Tibial artery (tissue), 4 donors: ENCODE measurements around the gene SPACA5B.
A peak's percentile ranks its signal among the peaks of the same experiment; 100 is the strongest.
"Not testable (repeated sequence)": the region's sequence is repeated elsewhere in the genome, so short reads cannot be mapped to it uniquely, and the experiment has no call there.

Source experiments
- DNase-seq, 2 donors: peaks; one replicate each; pipeline ENCODE4 v3.0.0-alpha.2; 2019
- H3K27ac ChIP-seq, 2 donors: fragments of 200-600 bp; sonication (generic) in 1 of 2; 1 replicate in 1 of 2; 2 replicates in 1 of 2; pipeline ENCODE4 v1.5.1; 2018 to 2019; ENCODE audit warnings: mild to moderate bottlenecking in 1 of 2
- H3K27me3 ChIP-seq, 2 donors: fragments of 200-600 bp; sonication (generic) in 1 of 2; one replicate each; pipeline versions ENCODE4 v1.5.1 to v1.6.0; 2016 to 2019
- H3K36me3 ChIP-seq, 3 donors: fragments of 200-600 bp; sonication (generic) in 2 of 3; one replicate each; pipeline ENCODE4 v1.5.1; 2016 to 2019; ENCODE audit warnings: mild to moderate bottlenecking in 2 of 3
- H3K4me1 ChIP-seq, 4 donors: fragments of 200-600 bp; sonication (generic) in 2 of 4; 1 replicate in 3 of 4; 2 replicates in 1 of 4; pipeline ENCODE4 v1.5.1; 2016 to 2019
- H3K4me3 ChIP-seq, 2 donors: fragments of 200-600 bp; sonication (generic) in 1 of 2; 1 replicate in 1 of 2; 2 replicates in 1 of 2; pipeline ENCODE4 v1.5.1; 2018 to 2019; ENCODE audit warnings: mild to moderate bottlenecking in 2 of 2
- H3K9me3 ChIP-seq, 3 donors: fragments of 200-600 bp; sonication (generic) in 1 of 3; one replicate each; pipeline ENCODE4 v1.5.1; 2016 to 2019
- intact Hi-C: fragments of 100-400 bp; cut with DNase I; formaldehyde crosslinking; loops from one replicate; pipeline ENCODE4 v1.15.0; 2023; ENCODE audit warnings: low total_unique reads
- TF ChIP-seq, protein P1 (sequence below), 2 experiments: fragments of 200-600 bp in 1 of 2; fragments of 450-650 bp in 1 of 2; IDR thresholded peaks; one replicate each; pipeline ENCODE4 v1.5.1; 2017 to 2019; ENCODE audit warnings: antibody characterized with exemption in 2 of 2, mild to moderate bottlenecking in 1 of 2, moderate library complexity in 1 of 2

Gene SPACA5B

DNA sequence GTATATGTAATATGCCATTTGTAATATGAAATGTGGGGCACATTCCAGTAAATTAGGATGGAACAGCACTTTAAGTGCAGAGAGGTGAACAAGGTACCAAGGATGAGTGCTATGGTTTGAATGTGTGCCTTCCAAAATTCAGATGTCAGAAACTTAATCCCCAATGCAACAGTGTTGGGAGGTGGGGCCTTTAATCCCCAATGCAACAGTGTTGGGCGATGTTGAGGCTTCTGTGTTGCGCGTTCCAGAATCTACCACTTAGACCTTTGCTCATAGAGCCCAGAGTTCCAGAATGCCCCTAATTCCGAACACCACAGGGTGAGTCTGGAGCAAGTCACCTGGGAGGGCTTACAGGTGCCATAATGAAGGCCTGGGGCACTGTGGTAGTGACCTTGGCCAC, at the start of gene SPACA5B:
Gene SPACA5B, plus strand, starts transcription at position 301 of the 400 bp plus-strand sequence. Its CDS starts 62 bp downstream, at position 363.
- H3K27ac ChIP-seq, H3K4me1 ChIP-seq, H3K9me3 ChIP-seq, H3K4me3 ChIP-seq, intact Hi-C loops, H3K36me3 ChIP-seq, DNase-seq, H3K27me3 ChIP-seq: not testable (repeated sequence)

GRCh38 chrX:48083212-48083611, 47.2 kb upstream of the SPACA5B start:
- intact Hi-C loops: no loop called here
- Histone ChIP-seq H3K27ac (no peak overlapping the region), H3K4me3 (no peak overlapping the region), H3K4me1 (no peaks in the 10 kb centered on the region), H3K36me3 (no peaks in the 10 kb centered on the region), H3K27me3 (no peaks in the 10 kb centered on the region), H3K9me3 (no peaks in the 10 kb centered on the region)
- DNase-seq: peak; percentile 23 to 58
- TF ChIP-seq, protein P1, sequence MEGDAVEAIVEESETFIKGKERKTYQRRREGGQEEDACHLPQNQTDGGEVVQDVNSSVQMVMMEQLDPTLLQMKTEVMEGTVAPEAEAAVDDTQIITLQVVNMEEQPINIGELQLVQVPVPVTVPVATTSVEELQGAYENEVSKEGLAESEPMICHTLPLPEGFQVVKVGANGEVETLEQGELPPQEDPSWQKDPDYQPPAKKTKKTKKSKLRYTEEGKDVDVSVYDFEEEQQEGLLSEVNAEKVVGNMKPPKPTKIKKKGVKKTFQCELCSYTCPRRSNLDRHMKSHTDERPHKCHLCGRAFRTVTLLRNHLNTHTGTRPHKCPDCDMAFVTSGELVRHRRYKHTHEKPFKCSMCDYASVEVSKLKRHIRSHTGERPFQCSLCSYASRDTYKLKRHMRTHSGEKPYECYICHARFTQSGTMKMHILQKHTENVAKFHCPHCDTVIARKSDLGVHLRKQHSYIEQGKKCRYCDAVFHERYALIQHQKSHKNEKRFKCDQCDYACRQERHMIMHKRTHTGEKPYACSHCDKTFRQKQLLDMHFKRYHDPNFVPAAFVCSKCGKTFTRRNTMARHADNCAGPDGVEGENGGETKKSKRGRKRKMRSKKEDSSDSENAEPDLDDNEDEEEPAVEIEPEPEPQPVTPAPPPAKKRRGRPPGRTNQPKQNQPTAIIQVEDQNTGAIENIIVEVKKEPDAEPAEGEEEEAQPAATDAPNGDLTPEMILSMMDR (IDR thresholded peaks at IDR 0.05): peak; percentile 22 to 36

DNA sequence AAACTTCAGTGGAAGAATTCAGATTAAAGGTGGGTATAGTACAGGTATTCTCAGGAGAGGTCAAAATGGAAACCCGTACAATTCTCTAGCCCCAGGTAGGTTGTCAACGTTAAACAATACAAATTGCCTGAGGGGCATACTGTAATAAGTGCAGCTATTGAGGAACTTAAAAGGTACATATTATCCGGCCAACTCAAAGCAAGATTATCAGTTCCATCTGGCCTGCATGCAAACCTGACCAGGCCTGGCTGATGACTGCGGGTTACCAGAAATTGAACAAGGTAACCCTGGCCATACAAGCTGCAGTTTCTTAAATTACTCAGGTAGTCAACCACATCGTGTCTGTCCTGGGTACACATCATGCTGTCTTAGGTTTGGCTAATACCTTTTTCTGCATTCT, 46.7 kb upstream of the SPACA5B start:
- Histone ChIP-seq H3K4me1 (no peaks in the 10 kb centered on the region), H3K9me3 (no peaks in the 10 kb centered on the region), H3K27ac (no peak overlapping the region), H3K4me3 (no peak overlapping the region), H3K36me3 (no peaks in the 10 kb centered on the region), H3K27me3 (no peaks in the 10 kb centered on the region)
- intact Hi-C loops: no loop called here
- TF ChIP-seq, protein P1 (IDR thresholded peaks at IDR 0.05): no peak
- DNase-seq: no peak

- Histone ChIP-seq H3K36me3 (no peaks in the 10 kb centered on the region), H3K27ac (no peak overlapping the region), H3K4me3 (no peak overlapping the region), H3K4me1 (no peaks in the 10 kb centered on the region), H3K9me3 (no peaks in the 10 kb centered on the region), H3K27me3 (no peaks in the 10 kb centered on the region)
- intact Hi-C loops: no loop called here
- TF ChIP-seq, protein P1 (IDR thresholded peaks at IDR 0.05): no peak
- no peak for DNase-seq
Measured at GRCh38 chrX:48086082-48086481, 44.3 kb upstream of the SPACA5B start.

DNA sequence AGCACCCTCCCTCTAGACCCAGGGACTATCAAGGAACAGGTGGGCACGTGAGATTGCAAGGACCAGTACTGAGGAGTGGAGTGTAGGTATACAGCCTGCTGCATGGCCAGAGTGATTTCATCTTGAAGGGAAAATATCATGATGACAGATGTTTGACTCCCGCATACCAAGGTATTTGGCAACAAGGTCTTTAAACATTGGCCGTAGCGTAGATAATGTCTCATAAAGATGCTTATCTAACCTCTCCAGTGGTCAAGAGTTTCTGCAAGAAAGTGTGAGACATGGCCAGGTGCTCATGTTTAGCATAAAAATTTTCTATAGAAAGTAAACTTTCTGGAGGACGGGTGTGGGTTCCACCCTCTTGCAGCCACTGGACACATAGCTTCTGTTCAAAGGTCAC, 40.3 kb upstream of the SPACA5B start:
- TF ChIP-seq, protein P1 (IDR thresholded peaks at IDR 0.05): no peak
- no peaks in the 10 kb centered on the region for H3K27me3 ChIP-seq
- H3K4me3 ChIP-seq: no peak overlapping the region
- no peak for DNase-seq
- no peaks in the 10 kb centered on the region for H3K4me1 ChIP-seq
- intact Hi-C loops: no loop called here
- H3K36me3 ChIP-seq: no peaks in the 10 kb centered on the region
- no peaks in the 10 kb centered on the region for H3K9me3 ChIP-seq
- no peak overlapping the region for H3K27ac ChIP-seq

DNA sequence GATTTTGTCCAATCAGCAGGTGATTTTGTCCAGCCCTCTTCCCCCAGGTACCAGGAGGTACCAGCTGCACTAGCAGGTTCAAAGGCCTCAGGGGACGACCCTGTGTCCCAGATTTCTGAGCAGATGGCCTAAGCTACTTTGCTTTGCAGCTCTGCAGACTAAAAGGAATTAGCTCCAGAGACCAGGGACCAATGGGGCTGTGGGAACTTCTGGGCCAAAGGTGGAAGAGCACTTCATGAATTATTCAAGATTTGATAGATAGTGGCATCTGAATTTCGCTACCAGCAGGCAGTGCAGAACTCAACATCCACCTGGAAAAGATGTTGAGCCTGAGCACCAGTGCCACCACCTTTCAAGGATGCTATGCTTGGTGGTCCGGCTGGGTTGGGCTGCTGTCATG, 37.9 kb upstream of the SPACA5B start:
- DNase-seq, H3K27ac ChIP-seq, H3K4me3 ChIP-seq, intact Hi-C loops, H3K9me3 ChIP-seq, H3K4me1 ChIP-seq, H3K36me3 ChIP-seq, H3K27me3 ChIP-seq: not testable (repeated sequence)

GRCh38 chrX:48101443-48101842, 29.0 kb upstream of the SPACA5B start:
- no peaks in the 10 kb centered on the region for H3K4me1 ChIP-seq
- no peak overlapping the region for H3K4me3 ChIP-seq
- no peaks in the 10 kb centered on the region for H3K27me3 ChIP-seq
- DNase-seq: no peak
- TF ChIP-seq, protein P1 (IDR thresholded peaks at IDR 0.05): no peak
- intact Hi-C loops: no loop called here
- H3K27ac ChIP-seq: no peak overlapping the region
- peaks cover 0 to 7% (median 0%) of the 10 kb centered on the region in 3 donors for H3K9me3 ChIP-seq
- no peaks in the 10 kb centered on the region for H3K36me3 ChIP-seq
